Thyroid gland (tissue), 4 donors: ENCODE measurements around the gene SYNE3. TPM values are rescaled to one million over a fixed set of nuclear protein-coding genes. Genes with fewer than 3 reads are reported as not detected.

ENCODE experiments used
- DNase-seq, 2 donors: peaks; one replicate each; pipeline ENCODE4 v3.0.0-alpha.2; 2019
- H3K27ac ChIP-seq, 3 donors: fragments of 200-600 bp; sonication (generic); 1 replicate in 2 of 3; 2 replicates in 1 of 3; pipeline ENCODE4 v1.5.1; 2016 to 2019; ENCODE audit warnings: mild to moderate bottlenecking in 1 of 3, moderate library complexity in 1 of 3
- H3K27me3 ChIP-seq: fragments of 200-600 bp; sonication (generic); one replicate; pipeline ENCODE4 v1.5.1; 2019
- H3K36me3 ChIP-seq, 2 donors: fragments of 200-600 bp; sonication (generic); one replicate each; pipeline ENCODE4 v1.5.1; 2016 to 2019
- H3K4me1 ChIP-seq, 2 donors: fragments of 200-600 bp; sonication (generic); one replicate each; pipeline ENCODE4 v1.5.1; 2017 to 2019
- H3K4me3 ChIP-seq, 3 donors: fragments of 200-600 bp; sonication (generic); replicated peaks in 1 of 3; 1 replicate in 2 of 3; 2 replicates in 1 of 3; pipeline ENCODE4 v1.5.1; 2016; ENCODE audit warnings: mild to moderate bottlenecking in 1 of 3
- H3K9me3 ChIP-seq: fragments of 200-600 bp; sonication (generic); one replicate; pipeline ENCODE4 v1.5.1; 2017
- POLR2A ChIP-seq, 2 donors: fragments of 450-650 bp; IDR thresholded peaks; one replicate each; pipeline ENCODE4 v1.6.1; 2017; ENCODE audit warnings: antibody characterized with exemption in 2 of 2, mild to moderate bottlenecking in 2 of 2, moderate library complexity in 1 of 2
- WGBS, 2 donors: methylation state at CpG; one replicate each; pipeline ENCODE4 v1.1.5; 2017; 5-methylcytosine and 5-hydroxymethylcytosine counted together
- intact Hi-C: fragments of 100-400 bp; cut with DNase I; formaldehyde crosslinking; loops from one replicate; pipeline ENCODE4 v1.15.1; 2023
- total RNA-seq, 4 donors: library from RNA; depleted of rRNA; stranded (reverse); fragments of >200 nt; gene quantifications; one replicate each; pipeline ENCODE4 v1.2.3, GENCODE V29; 2016
- TF ChIP-seq, protein P1 (sequence below), 6 experiments: fragments of 200-600 bp in 3 of 6; fragments of 450-650 bp in 3 of 6; sonication (generic) in 3 of 6; IDR thresholded peaks; one replicate each; pipeline ENCODE4 v1.5.1; 2016 to 2019; ENCODE audit warnings: antibody characterized with exemption in 6 of 6, mild to moderate bottlenecking in 2 of 6, inconsistent platforms in 1 of 6, moderate library complexity in 1 of 6

Gene SYNE3
- total RNA-seq, 4 donors from 2014 or later = 9.7 to 21.9 (median 17.6) TPM

DNA sequence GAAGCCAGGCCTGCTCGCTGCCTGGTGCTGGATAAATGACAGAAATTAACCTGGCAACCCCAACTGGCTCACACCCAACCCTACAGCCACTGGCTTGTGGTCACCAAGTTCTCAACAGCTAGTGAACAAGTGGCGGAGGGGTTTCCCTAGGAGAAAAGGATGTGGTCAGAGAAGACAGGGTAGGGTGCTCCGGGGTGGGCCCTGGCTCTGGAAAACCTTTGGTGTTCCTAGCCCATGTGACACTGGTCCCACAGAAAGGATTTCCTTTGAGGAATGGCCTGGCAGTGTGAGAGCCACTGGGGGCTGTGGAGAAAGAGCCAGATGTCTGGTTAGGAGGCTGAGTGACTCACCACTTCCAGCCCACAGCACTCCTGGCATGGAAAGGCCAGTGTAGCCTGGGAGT is 8.7 kb downstream of the SYNE3 start:
- H3K4me3 ChIP-seq = no peak overlapping the region
- peaks cover 15 to 38% of the 10 kb centered on the region in 2 donors for H3K4me1 ChIP-seq
- H3K27me3 ChIP-seq = no peaks in the 10 kb centered on the region
- intact Hi-C loops = no loop called here
- TF ChIP-seq, protein P1, sequence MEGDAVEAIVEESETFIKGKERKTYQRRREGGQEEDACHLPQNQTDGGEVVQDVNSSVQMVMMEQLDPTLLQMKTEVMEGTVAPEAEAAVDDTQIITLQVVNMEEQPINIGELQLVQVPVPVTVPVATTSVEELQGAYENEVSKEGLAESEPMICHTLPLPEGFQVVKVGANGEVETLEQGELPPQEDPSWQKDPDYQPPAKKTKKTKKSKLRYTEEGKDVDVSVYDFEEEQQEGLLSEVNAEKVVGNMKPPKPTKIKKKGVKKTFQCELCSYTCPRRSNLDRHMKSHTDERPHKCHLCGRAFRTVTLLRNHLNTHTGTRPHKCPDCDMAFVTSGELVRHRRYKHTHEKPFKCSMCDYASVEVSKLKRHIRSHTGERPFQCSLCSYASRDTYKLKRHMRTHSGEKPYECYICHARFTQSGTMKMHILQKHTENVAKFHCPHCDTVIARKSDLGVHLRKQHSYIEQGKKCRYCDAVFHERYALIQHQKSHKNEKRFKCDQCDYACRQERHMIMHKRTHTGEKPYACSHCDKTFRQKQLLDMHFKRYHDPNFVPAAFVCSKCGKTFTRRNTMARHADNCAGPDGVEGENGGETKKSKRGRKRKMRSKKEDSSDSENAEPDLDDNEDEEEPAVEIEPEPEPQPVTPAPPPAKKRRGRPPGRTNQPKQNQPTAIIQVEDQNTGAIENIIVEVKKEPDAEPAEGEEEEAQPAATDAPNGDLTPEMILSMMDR (IDR thresholded peaks at IDR 0.05) = no peak
- no peak for TF ChIP-seq POLR2A (IDR thresholded peaks at IDR 0.05)
- WGBS, 2 donors = 61 to 71% methylated on average over 3 of the region's 3 CpGs
- DNase-seq = peak in 1 of 2 donors; percentile 58
- H3K36me3 ChIP-seq = no peaks in the 10 kb centered on the region
- no peaks in the 10 kb centered on the region for H3K9me3 ChIP-seq
- H3K27ac ChIP-seq = peak overlapping the region; percentile 41 to 88 (median 64)

DNA sequence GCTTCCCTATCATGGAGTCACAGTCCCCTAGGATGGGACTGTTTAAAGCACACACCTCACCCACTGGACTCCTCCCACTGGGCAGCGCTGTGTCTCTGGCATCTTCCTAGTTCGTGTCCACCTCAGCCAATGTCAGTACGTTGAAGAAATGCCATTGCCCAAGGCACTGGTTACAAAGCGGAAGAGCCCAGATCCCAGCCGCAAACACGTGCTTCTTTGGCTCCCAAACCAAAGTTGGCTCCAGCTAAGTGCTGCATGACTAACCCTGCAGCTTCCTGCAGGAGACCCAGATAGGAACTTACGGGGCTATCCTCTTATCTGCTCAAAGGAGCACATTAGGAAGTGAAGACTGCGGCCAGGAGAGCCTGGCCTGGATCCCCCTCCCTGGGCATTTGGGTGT is 9.3 kb downstream of the SYNE3 start:
- TF ChIP-seq, protein P1 (IDR thresholded peaks at IDR 0.05) = no peak
- no peak for TF ChIP-seq POLR2A (IDR thresholded peaks at IDR 0.05)

DNA sequence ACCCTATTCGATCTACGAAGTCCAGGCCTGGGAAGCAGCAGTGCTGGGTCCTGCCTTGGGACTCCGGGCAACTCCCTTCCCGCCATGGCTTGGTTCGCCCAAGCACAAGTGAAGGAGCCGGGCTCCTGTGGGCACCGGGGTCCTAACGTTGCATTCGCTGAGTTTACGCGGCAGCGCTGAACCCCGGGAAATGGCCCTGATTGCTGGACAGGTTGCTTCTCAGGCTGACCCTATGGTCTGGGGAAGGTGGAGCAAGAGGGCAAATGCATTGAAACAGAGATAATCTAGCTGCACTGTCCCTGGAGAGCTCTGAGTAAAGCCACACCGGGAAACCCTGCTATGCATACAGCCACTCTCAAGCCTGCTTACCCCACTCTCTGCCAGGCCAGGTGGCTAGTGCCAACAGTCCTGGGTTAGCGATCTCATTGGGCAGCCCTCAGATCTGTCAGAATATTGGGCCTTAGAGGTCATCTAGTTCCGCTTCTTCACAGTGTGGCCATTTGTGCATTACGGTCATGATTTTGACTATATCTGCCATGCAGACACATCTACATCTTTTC is 11.3 kb downstream of the SYNE3 start:
- intact Hi-C loops = no loop called here
- DNase-seq = no peak
- no peaks in the 10 kb centered on the region for H3K27me3 ChIP-seq
- H3K4me3 ChIP-seq = no peak overlapping the region
- WGBS, 2 donors = 89% methylated on average over 16 to 17 of the region's 17 CpGs
- no peak for TF ChIP-seq POLR2A (IDR thresholded peaks at IDR 0.05)
- TF ChIP-seq, protein P1 (IDR thresholded peaks at IDR 0.05) = no peak
- no peaks in the 10 kb centered on the region for H3K9me3 ChIP-seq
- H3K36me3 ChIP-seq = no peaks in the 10 kb centered on the region
- peaks cover 15 to 32% of the 10 kb centered on the region in 2 donors for H3K4me1 ChIP-seq
- no peak overlapping the region for H3K27ac ChIP-seq

More for the DNA sequence above, 9.3 kb downstream of the SYNE3 start:
- Histone ChIP-seq H3K27ac (peak overlapping the region; percentile 41 to 88 (median 64)), H3K4me1 (peaks cover 15 to 38% of the 10 kb centered on the region in 2 donors), H3K9me3 (no peaks in the 10 kb centered on the region), H3K27me3 (no peaks in the 10 kb centered on the region), H3K4me3 (no peak overlapping the region), H3K36me3 (no peaks in the 10 kb centered on the region)
- peak; percentile 61 to 75 for DNase-seq
- intact Hi-C loops = no loop called here
- WGBS, 2 donors = 20 to 54% methylated on average over 2 to 8 of the region's 8 CpGs

DNA sequence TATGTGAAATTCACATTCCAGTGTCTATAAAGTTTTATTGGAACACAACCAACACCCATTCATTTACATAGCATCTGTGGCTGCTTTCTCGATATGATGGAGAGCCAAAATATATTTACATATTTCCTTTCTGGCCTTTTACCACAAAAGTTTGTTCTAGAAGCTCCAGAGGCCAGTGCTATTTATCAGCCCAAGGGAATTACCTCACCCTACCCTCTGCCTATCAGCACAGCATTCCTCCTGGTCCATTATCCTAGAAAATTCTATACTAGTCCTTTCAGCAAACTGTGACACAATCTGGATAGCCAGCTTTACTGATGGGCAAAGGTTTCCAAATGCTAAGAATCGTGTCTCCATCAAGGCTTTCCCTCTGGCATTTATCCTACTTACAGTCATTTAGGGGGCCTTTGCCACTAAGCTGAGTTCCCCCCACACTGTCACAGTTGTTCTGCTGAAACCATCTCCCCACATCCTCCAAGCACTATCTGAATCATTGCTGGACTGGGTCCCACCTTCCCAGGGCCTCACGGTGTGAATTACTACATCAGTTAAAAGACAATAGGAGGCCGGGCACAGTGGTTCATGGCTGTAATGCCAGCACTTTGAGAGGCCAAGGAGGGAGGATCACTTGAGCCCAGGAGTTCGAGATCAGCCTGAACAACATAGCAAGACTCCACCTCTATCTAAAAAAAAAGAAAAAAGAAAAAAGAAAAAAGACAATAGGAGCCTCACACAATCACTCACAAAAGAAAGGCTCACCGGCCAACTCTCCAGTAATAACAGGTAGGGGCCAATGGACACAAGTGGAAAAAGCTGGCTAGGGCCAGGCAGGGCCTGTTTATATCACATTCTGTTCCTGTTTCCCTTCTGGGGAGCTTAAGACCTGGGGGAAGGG is 12.1 kb downstream of the SYNE3 start:
- no peaks in the 10 kb centered on the region for H3K9me3 ChIP-seq
- H3K27ac ChIP-seq = no peak overlapping the region

More for the DNA sequence above, 12.1 kb downstream of the SYNE3 start:
- intact Hi-C loops = no loop called here
- TF ChIP-seq POLR2A (IDR thresholded peaks at IDR 0.05) = no peak
- TF ChIP-seq, protein P1 (IDR thresholded peaks at IDR 0.05) = no peak
- peaks cover 15 to 32% of the 10 kb centered on the region in 2 donors for H3K4me1 ChIP-seq
- no peaks in the 10 kb centered on the region for H3K27me3 ChIP-seq
- WGBS, 2 donors = 71 to 83% methylated on average over 6 of the region's 6 CpGs
- no peaks in the 10 kb centered on the region for H3K36me3 ChIP-seq
- H3K4me3 ChIP-seq = no peak overlapping the region
- DNase-seq = peak in 1 of 2 donors; percentile 47
